Prostate gland (tissue), 2 donors: Measurements from ENCODE around the gene CCDC158. TPM values are rescaled to one million over a fixed set of nuclear protein-coding genes. Genes with fewer than 3 reads are reported as not detected.

Experiments
- DNase-seq: peaks from one replicate; pipeline ENCODE4 v3.0.0-alpha.2; 2019; ENCODE audit warnings: low spot score
- H3K27ac ChIP-seq, 2 donors: fragments of 200-600 bp; sonication (generic); 2 replicates each; pipeline ENCODE4 v1.5.1; 2017 to 2019
- H3K27me3 ChIP-seq: fragments of 200-600 bp; sonication (generic); replicated peaks from 2 replicates; pipeline ENCODE4 v1.5.1; 2019; ENCODE audit not compliant: insufficient read depth
- H3K36me3 ChIP-seq, 2 donors: fragments of 200-600 bp; sonication (generic); 1 replicate in 1 of 2; 2 replicates in 1 of 2; pipeline versions ENCODE4 v1.5.1 to v1.8.1; 2017 to 2019
- H3K4me1 ChIP-seq: fragments of 200-600 bp; sonication (generic); replicated peaks from 2 replicates; pipeline ENCODE4 v1.5.1; 2019
- H3K4me3 ChIP-seq, 2 donors: fragments of 200-600 bp; sonication (generic); 2 replicates each; pipeline ENCODE4 v1.5.1; 2017 to 2019
- H3K9me3 ChIP-seq: fragments of 200-600 bp; sonication (generic); 2 replicates; pipeline ENCODE4 v1.5.1; 2017
- CTCF ChIP-seq, 4 experiments: fragments of 200-600 bp in 2 of 4; fragments of 450-650 bp in 2 of 4; sonication (generic) in 2 of 4; IDR thresholded peaks; 1 replicate in 3 of 4; 2 replicates in 1 of 4; pipeline ENCODE4 v1.5.1; 2016 to 2019; ENCODE audit warnings: antibody characterized with exemption in 4 of 4, mild to moderate bottlenecking in 2 of 4, moderate library complexity in 2 of 4
- POLR2A ChIP-seq: fragments of 450-650 bp; IDR thresholded peaks from one replicate; pipeline ENCODE4 v1.6.1; 2016; ENCODE audit warnings: antibody characterized with exemption, mild to moderate bottlenecking
- POLR2AphosphoS5 ChIP-seq: sonication (generic); formaldehyde crosslinking; IDR thresholded peaks from one replicate; pipeline ENCODE4 v1.6.1; 2017; ENCODE audit warnings: antibody characterized with exemption
- WGBS: methylation state at CpG from one replicate; pipeline ENCODE4 v1.1.5; 2018; 5-methylcytosine and 5-hydroxymethylcytosine counted together
- intact Hi-C: fragments of 100-400 bp; cut with DNase I; formaldehyde crosslinking; loops from one replicate; pipeline ENCODE4 v1.14.2; 2022
- total RNA-seq, 2 donors: library from RNA; depleted of rRNA; stranded (reverse); fragments of >200 nt; gene quantifications; one replicate each; pipeline ENCODE4 v1.1.0, GENCODE V29; 2016

CCDC158 gene
- total RNA-seq, 2 donors from 2014 or later: 4.9 TPM; not detected in 1

DNA sequence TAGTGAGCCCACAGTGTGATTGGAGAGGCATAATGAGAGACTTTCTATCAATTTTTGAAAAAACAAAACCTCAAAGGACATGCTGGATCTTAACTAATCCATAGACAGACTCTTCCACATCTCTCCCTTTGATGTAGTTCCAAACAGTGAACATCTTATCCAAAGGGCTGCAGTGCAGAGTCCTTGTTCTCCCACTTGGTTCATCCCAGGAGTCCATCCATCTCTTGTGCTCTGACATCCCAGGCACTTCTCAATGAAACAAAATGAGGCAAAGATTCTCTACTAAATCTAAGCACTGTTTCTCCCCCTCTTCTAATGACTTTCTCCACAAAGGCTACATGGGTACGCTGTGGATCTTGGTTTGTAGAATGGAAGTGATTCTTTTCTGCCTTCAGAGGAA is 22.4 kb upstream of the CCDC158 start:
- H3K27ac ChIP-seq: no peak overlapping the region
- TF ChIP-seq POLR2AphosphoS5: no peak
- TF ChIP-seq CTCF (IDR thresholded peaks at IDR 0.05): no peak
- no peaks in the 10 kb centered on the region for H3K27me3 ChIP-seq
- H3K9me3 ChIP-seq: no peaks in the 10 kb centered on the region
- H3K4me1 ChIP-seq: no peaks in the 10 kb centered on the region
- DNase-seq: no peak
- intact Hi-C loops: no loop called here
- no peak overlapping the region for H3K4me3 ChIP-seq
- 63% methylated on average over 1 of the region's 1 CpG for WGBS
- H3K36me3 ChIP-seq: no peaks in the 10 kb centered on the region

- Histone ChIP-seq H3K9me3 (no peaks in the 10 kb centered on the region), H3K27ac (no peak overlapping the region), H3K27me3 (no peaks in the 10 kb centered on the region), H3K36me3 (no peaks in the 10 kb centered on the region), H3K4me3 (no peak overlapping the region), H3K4me1 (no peaks in the 10 kb centered on the region)
- TF ChIP-seq CTCF (IDR thresholded peaks at IDR 0.05): no peak
- TF ChIP-seq POLR2A: no peak
- TF ChIP-seq POLR2AphosphoS5: no peak
- DNase-seq: no peak
- 92% methylated on average over 3 of the region's 3 CpGs for WGBS
- intact Hi-C loops: no loop called here
Measured at GRCh38 chr4:76442807-76443206, 21.9 kb upstream of the CCDC158 start.

DNA sequence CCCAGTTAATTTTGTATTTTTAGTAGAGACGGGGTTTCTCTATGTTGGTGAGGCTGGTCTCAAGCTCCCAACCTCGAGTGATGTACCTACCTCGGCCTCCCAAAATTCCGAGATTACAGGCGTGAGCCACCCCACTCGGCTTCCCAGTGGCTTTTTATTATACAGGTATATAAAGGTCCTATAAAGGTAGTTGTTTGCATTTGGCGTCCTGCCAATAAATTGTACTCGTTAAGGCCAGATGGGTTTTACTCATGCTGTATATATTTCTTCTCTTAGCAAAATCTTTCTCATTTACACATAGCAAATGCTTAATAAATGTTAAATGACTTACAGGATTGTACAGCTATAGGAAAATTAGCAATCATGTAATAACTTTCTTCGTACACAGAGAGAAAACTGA is 20.9 kb upstream of the CCDC158 start:
- WGBS: 76% methylated on average over 9 of the region's 9 CpGs
- Histone ChIP-seq H3K4me1 (no peaks in the 10 kb centered on the region), H3K27me3 (no peaks in the 10 kb centered on the region), H3K36me3 (no peaks in the 10 kb centered on the region), H3K4me3 (no peak overlapping the region), H3K9me3 (no peaks in the 10 kb centered on the region), H3K27ac (no peak overlapping the region)
- intact Hi-C loops: no loop called here
- no peak for DNase-seq
- TF ChIP-seq POLR2AphosphoS5 (no peak), POLR2A (no peak), CTCF (IDR thresholded peaks at IDR 0.05) (no peak)

- no peak overlapping the region for H3K27ac ChIP-seq
- intact Hi-C loops: loop anchor here (10.0 kb wide), 2 partner anchors 315 to 765 kb away; no protein-coding TSS in a partner anchor
- no peaks in the 10 kb centered on the region for H3K9me3 ChIP-seq
- TF ChIP-seq POLR2A (no peak), POLR2AphosphoS5 (no peak), CTCF (IDR thresholded peaks at IDR 0.05) (no peak)
- no peaks in the 10 kb centered on the region for H3K36me3 ChIP-seq
- no peak for DNase-seq
- no peaks in the 10 kb centered on the region for H3K4me1 ChIP-seq
- no peaks in the 10 kb centered on the region for H3K27me3 ChIP-seq
- no peak overlapping the region for H3K4me3 ChIP-seq
- WGBS: 93% methylated on average over 2 of the region's 2 CpGs
Measured at GRCh38 chr4:76439491-76439890, 18.6 kb upstream of the CCDC158 start.

- Histone ChIP-seq H3K4me1 (no peaks in the 10 kb centered on the region), H3K36me3 (no peaks in the 10 kb centered on the region), H3K27me3 (no peaks in the 10 kb centered on the region), H3K9me3 (no peaks in the 10 kb centered on the region), H3K4me3 (no peak overlapping the region), H3K27ac (no peak overlapping the region)
- intact Hi-C loops: loop anchor here (10.0 kb wide), 2 partner anchors 319 to 769 kb away; no protein-coding TSS in a partner anchor
- no peak for TF ChIP-seq CTCF (IDR thresholded peaks at IDR 0.05)
- TF ChIP-seq POLR2AphosphoS5: no peak
- DNase-seq: no peak
- WGBS: 61% methylated on average over 7 of the region's 7 CpGs
Measured at GRCh38 chr4:76435528-76436319, 14.8 kb upstream of the CCDC158 start.
